Measurements from ENCODE around the gene NRDC. TPM values are rescaled to one million over a fixed set of nuclear protein-coding genes. Genes with fewer than 3 reads are reported as not detected.

Gene NRDC
- polyA plus RNA-seq, 3 donors = 66.8 to 92.0 (median 74.3) TPM

DNA sequence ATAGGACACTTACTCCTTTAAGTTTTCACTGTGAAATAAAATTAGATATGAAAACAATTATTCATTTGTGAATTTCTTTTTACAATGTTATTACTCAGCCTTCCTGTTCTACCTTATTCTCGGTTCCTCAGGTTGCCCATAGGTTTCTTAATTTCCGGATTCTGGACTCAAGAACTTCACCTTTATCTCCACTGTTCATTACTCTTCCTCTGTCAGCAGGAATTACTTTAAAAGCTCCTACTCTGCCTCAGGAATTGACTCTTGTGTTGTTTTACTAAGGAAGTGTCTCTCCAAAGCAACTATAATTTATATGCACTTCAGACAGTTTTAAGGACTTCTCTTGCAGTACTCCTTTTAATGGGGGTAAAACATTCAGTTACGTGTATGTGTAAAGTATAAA lies 137.9 kb downstream of the NRDC start:
- H3K4me3 ChIP-seq (replicated peaks in 1 of 3; ENCODE audit: low read depth in 2 of 3, low read length in 3 of 3) = no peak overlapping the region
- H3K36me3 ChIP-seq (replicated peaks in 1 of 2; ENCODE audit: control insufficient read depth in 1 of 2, insufficient read depth in 2 of 2, low read length in 2 of 2) = peaks cover 0 to under 1% of the 10 kb centered on the region in 2 donors
- H3K4me3 Mint-ChIP-seq = no peak overlapping the region
- no peak overlapping the region for H3K27ac Mint-ChIP-seq
- no peak overlapping the region for H3K4me2 ChIP-seq (replicated peaks; ENCODE audit: extremely low read depth, low read length, poor library complexity, severe bottlenecking)
- WGBS (ENCODE audit: insufficient coverage) = no CpG with 5 or more reads among the region's 3 CpGs
- H3K4me1 Mint-ChIP-seq = peaks cover 11% of the 10 kb centered on the region
- intact Hi-C loops (cut with micrococcal nuclease) = loop anchor here in 1 of 2 donors (10.0 kb wide), 1 partner anchor 106 kb away; no protein-coding TSS in a partner anchor
- H3K27me3 ChIP-seq (ENCODE audit: control insufficient read depth in 2 of 2, insufficient read depth in 2 of 2, low read length in 2 of 2) = no peaks in the 10 kb centered on the region
- no peak for DNase-seq
- H2AFZ ChIP-seq (ENCODE audit: insufficient read depth, low read depth, low read length, poor library complexity, severe bottlenecking) = no peak overlapping the region
- TF ChIP-seq CTCF (IDR thresholded peaks at IDR 0.05) = no peak
- peaks cover 0 to 5% (median 2%) of the 10 kb centered on the region in 7 donors for H3K9me3 Mint-ChIP-seq
- H3K27me3 Mint-ChIP-seq (ENCODE audit: low read depth in 3 of 3) = no peaks in the 10 kb centered on the region
- H3K4me1 ChIP-seq (ENCODE audit: control insufficient read depth in 1 of 2, insufficient read depth in 2 of 2, low read length in 2 of 2) = no peaks in the 10 kb centered on the region
- no peaks in the 10 kb centered on the region for H3K9me3 ChIP-seq (replicated peaks in 1 of 2; ENCODE audit: control insufficient read depth in 1 of 2, insufficient read depth in 1 of 2, low read length in 2 of 2)
- H3K9ac ChIP-seq (ENCODE audit: insufficient read depth, low read length, poor library complexity, severe bottlenecking) = no peak overlapping the region
- peaks cover 23% of the 10 kb centered on the region for H4K20me1 ChIP-seq (ENCODE audit: insufficient read depth, low read length)
- H3K36me3 Mint-ChIP-seq = peaks cover 7 to 8% of the 10 kb centered on the region in 2 donors
- H3K27ac ChIP-seq (ENCODE audit: low read depth in 1 of 2, low read length in 2 of 2) = no peak overlapping the region
- peaks cover 26% of the 10 kb centered on the region for H3K79me2 ChIP-seq (ENCODE audit: insufficient read depth, low read length)

Small RNA genes within 50 kb of the gene (small RNA-seq; reads per million reads assigned to genes)
- not detected for gene AL050343.2 (ENCODE audit: insufficient read length, low read depth)

Other genes with a start within 250 kb of the NRDC start
- under 1 TPM in 1 of 3 donors, not detected in 2; under 0.01 TPM for gene RAB3B, start 112.0 kb upstream of the NRDC start, polyA plus RNA-seq
- 10 to 100 TPM in 2 of 3 donors, 1 to 10 TPM in 1; 6.4 to 18.2 (median 16.2) TPM for gene KTI12, start 155.1 kb upstream of the NRDC start, polyA plus RNA-seq
- gene TXNDC12, start 176.5 kb upstream of the NRDC start, polyA plus RNA-seq = 100 to 1,000 TPM in 2 of 3 donors, 10 to 100 TPM in 1; 24.3 to 125 (median 121) TPM
- gene BTF3L4, start 177.6 kb upstream of the NRDC start, polyA plus RNA-seq = 100 to 1,000 TPM in 2 of 3 donors, 10 to 100 TPM in 1; 27.0 to 116 (median 108) TPM